Calu3 (cell line): ENCODE data around the gene KRTAP20-1. TPM values are rescaled to one million over a fixed set of nuclear protein-coding genes. Genes with fewer than 3 reads are reported as not detected.

Source experiments
- BruUV-seq: library from RNA; stranded (reverse); fragments of 400-500 nt; replicated peaks from 2 replicates; lab custom pipeline; 2021; lab: Mats Ljungman, UMichigan
- CTCF ChIA-PET: fragments of 300-600 bp; sonication (Branson Sonifier 250); formaldehyde crosslinking; loops from one replicate; lab custom pipeline; 2022; ENCODE audit warnings: antibody characterized with exemption; lab: Charles Lee
- DNase-seq: peaks from one replicate; pipeline ENCODE4 v3.0.0; 2022
- H3K27ac Mint-ChIP-seq: one replicate; pipeline ENCODE4 v1.8.0; 2022; ENCODE audit warnings: mixed read lengths; ENCODE audit not compliant: unreplicated experiment
- H3K27me3 Mint-ChIP-seq: one replicate; pipeline ENCODE4 v1.8.0; 2022; ENCODE audit warnings: mixed read lengths; ENCODE audit not compliant: unreplicated experiment
- H3K36me3 Mint-ChIP-seq: one replicate; pipeline ENCODE4 v1.8.0; 2022; ENCODE audit warnings: mild to moderate bottlenecking, moderate library complexity, mixed read lengths; ENCODE audit not compliant: insufficient read depth, unreplicated experiment
- H3K4me1 Mint-ChIP-seq: one replicate; pipeline ENCODE4 v1.8.0; 2022; ENCODE audit warnings: mild to moderate bottlenecking, low read depth, mixed read lengths; ENCODE audit not compliant: unreplicated experiment
- H3K4me3 Mint-ChIP-seq: one replicate; pipeline ENCODE4 v1.8.0; 2022; ENCODE audit warnings: mild to moderate bottlenecking, low read depth, moderate library complexity, mixed read lengths; ENCODE audit not compliant: unreplicated experiment
- H3K9me3 Mint-ChIP-seq: one replicate; pipeline ENCODE4 v1.8.0; 2022; ENCODE audit warnings: low read depth, mixed read lengths; ENCODE audit not compliant: unreplicated experiment
- intact Hi-C: fragments of 100-400 bp; cut with micrococcal nuclease; formaldehyde crosslinking; loops from one replicate; pipeline ENCODE4 v1.10.0; 2022; ENCODE audit not compliant: unreplicated experiment
- total RNA-seq: library from RNA; stranded (reverse); gene quantifications from 2 replicates; pipeline ENCODE4 v1.2.3, GENCODE V29; 2022
- TF ChIP-seq, protein P1 (sequence below): fragments of 200-600 bp; IDR thresholded peaks from one replicate; pipeline ENCODE4 v1.8.0; 2022; ENCODE audit warnings: antibody characterized with exemption; ENCODE audit not compliant: unreplicated experiment

The KRTAP20-1 gene
- total RNA-seq, 1 experiment from 2014 or later, result not detected

DNA sequence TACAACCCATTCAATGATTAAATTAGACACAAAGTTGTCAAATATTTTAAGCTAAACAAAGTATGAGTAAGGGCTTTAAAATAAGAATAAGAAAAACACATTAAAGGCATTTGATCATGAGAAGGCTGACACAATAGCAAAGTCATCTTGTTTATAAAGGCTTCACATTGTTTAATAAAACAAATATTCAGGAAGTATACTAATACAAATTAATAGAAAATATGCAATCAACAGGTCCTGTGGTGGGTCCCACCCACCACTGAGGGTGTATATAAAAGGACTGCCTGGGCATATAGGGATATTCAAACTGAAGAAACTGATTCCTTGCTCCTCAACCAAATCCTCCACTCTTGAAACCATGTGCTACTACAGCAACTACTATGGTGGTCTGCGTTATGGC, 18.7 kb downstream of the KRTAP20-1 start, which contains the start of gene KRTAP20-2:
Gene KRTAP20-2, plus strand, starts transcription at position 301 of the 400 bp plus-strand sequence. Its CDS starts 58 bp downstream, at position 359.
- peaks cover 14% of the 10 kb centered on the region for H3K9me3 Mint-ChIP-seq
- no peaks in the 10 kb centered on the region for H3K36me3 Mint-ChIP-seq
- CTCF ChIA-PET, result no interaction called here

DNA sequence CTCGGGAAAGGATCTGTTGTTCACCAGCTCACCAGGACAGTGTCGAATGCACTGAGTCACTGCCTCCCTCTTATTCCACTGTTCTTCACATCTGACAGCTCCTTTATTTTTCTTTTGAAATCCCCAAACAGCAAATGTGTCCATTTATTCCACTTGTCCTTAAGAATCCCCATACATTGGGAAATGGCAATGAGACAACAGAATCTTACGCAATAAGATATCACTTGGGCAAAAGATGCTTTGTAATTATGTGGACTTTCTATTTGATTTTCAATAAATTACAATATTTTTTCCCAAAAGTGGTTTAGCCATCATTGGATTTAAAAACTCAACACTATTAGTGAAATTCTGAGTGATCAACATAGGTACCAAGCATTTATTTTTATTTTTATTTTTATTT, 22.5 kb downstream of the KRTAP20-1 start:
- Mint-ChIP-seq H3K36me3 (no peaks in the 10 kb centered on the region), H3K4me1 (no peaks in the 10 kb centered on the region), H3K9me3 (peaks cover 7% of the 10 kb centered on the region), H3K27me3 (no peaks in the 10 kb centered on the region), H3K4me3 (no peak overlapping the region), H3K27ac (no peak overlapping the region)
- BruUV-seq, result no TSS peak
- no peak for DNase-seq
- TF ChIP-seq, protein P1, sequence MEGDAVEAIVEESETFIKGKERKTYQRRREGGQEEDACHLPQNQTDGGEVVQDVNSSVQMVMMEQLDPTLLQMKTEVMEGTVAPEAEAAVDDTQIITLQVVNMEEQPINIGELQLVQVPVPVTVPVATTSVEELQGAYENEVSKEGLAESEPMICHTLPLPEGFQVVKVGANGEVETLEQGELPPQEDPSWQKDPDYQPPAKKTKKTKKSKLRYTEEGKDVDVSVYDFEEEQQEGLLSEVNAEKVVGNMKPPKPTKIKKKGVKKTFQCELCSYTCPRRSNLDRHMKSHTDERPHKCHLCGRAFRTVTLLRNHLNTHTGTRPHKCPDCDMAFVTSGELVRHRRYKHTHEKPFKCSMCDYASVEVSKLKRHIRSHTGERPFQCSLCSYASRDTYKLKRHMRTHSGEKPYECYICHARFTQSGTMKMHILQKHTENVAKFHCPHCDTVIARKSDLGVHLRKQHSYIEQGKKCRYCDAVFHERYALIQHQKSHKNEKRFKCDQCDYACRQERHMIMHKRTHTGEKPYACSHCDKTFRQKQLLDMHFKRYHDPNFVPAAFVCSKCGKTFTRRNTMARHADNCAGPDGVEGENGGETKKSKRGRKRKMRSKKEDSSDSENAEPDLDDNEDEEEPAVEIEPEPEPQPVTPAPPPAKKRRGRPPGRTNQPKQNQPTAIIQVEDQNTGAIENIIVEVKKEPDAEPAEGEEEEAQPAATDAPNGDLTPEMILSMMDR, result no peak
- CTCF ChIA-PET, result no interaction called here
- intact Hi-C loops, result no loop called here

More for the DNA sequence above, 18.7 kb downstream of the KRTAP20-1 start, which contains the start of gene KRTAP20-2:
- Mint-ChIP-seq H3K27me3 (no peaks in the 10 kb centered on the region), H3K4me3 (no peak within 1 kb of the TSS), H3K27ac (no peak within 1 kb of the TSS), H3K4me1 (no peaks in the 10 kb centered on the region)
- no peak for DNase-seq
- intact Hi-C loops, result no loop called here
- BruUV-seq, result no TSS peak
- TF ChIP-seq, protein P1, result no peak

DNA sequence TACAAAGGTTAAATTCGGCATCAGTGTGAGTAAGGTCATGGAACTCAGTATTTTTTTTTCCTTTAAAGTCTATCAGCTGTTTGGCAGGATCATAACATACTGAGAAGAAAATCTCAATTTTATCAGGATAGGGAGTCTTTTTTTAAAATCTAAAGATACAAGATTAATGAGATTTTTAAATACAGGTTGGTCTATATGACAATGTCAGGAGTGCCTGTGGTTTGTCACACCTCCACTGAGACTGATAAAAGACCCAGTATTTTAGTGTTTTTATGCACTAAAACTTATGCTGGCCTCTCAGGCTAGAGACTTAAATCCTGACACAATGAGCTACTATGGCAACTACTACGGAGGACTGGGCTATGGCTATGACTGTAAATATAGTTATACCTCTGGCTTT, 26.3 kb downstream of the KRTAP20-1 start, which contains the start of gene KRTAP20-3:
Gene KRTAP20-3, plus strand, starts transcription at position 301 of the 400 bp plus-strand sequence.
- Mint-ChIP-seq H3K4me3 (no peak within 1 kb of the TSS), H3K9me3 (peaks cover 13% of the 10 kb centered on the region), H3K4me1 (no peaks in the 10 kb centered on the region), H3K27ac (no peak within 1 kb of the TSS), H3K27me3 (no peaks in the 10 kb centered on the region), H3K36me3 (no peaks in the 10 kb centered on the region)
- BruUV-seq, result no TSS peak
- TF ChIP-seq, protein P1, result no peak
- CTCF ChIA-PET, result no interaction called here
- no peak for DNase-seq
- intact Hi-C loops, result no loop called here

DNA sequence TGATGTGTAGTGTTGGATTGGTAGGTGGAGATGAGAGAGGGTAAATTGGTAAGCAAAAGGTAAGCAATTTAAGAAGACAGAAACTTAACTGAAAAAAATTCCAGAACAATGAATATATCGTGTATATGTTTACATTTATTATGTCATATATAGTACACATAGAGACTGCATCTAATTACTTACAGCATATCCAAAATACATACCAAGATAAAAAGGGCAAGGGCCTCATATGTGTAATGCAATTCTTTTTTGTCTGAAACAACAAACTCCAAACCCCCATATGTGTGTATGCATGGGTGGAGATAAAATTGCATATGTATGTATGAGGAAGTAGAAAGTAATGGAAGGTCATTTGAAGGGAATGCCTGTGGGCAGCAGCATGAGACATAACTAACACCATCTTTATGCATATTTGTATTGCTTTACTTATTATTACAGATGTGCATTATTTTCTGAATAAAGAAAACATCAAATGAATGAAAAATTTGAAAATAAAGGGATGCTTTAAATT, 30.7 kb downstream of the KRTAP20-1 start:
- no peaks in the 10 kb centered on the region for H3K27me3 Mint-ChIP-seq
- no peak for DNase-seq
- CTCF ChIA-PET, result no interaction called here
- peaks cover 15% of the 10 kb centered on the region for H3K9me3 Mint-ChIP-seq
- no peak overlapping the region for H3K4me3 Mint-ChIP-seq
- no TSS peak for BruUV-seq
- TF ChIP-seq, protein P1, result no peak
- no peaks in the 10 kb centered on the region for H3K36me3 Mint-ChIP-seq
- intact Hi-C loops, result no loop called here
- H3K27ac Mint-ChIP-seq, result no peak overlapping the region
- no peaks in the 10 kb centered on the region for H3K4me1 Mint-ChIP-seq
